Measurements from ENCODE around the gene CCNYL1. TPM values are rescaled to one million over a fixed set of nuclear protein-coding genes. Genes with fewer than 3 reads are reported as not detected.

The CCNYL1 gene
- total RNA-seq, 4 donors from 2014 or later = 30.0 to 99.5 (median 31.7) TPM

GRCh38 chr2:207762146-207762545 is 50.7 kb downstream of the CCNYL1 start:
- Histone ChIP-seq H3K36me3 (peaks cover 0 to 16% (median 4%) of the 10 kb centered on the region in 4 donors), H3K4me1 (peaks cover 0 to 62% (median 42%) of the 10 kb centered on the region in 4 donors), H3K27me3 (no peaks in the 10 kb centered on the region), H3K9me3 (no peaks in the 10 kb centered on the region), H3K4me3 (no peak overlapping the region), H3K27ac (no peak overlapping the region)
- in situ Hi-C loops (cut with MboI; ENCODE audit: low pct_ligation_motif_present in 1 of 4, low pct_unique_long_range_greater_than_20kb in 1 of 4, low sequenced_read_pairs in 3 of 4) (loop anchor here in 1 of 4 donors (10.0 kb wide), 1 partner anchor 303 kb away; no protein-coding TSS in a partner anchor), intact Hi-C loops (cut with DNase I; ENCODE audit: low total_unique reads) (loop anchor here (10.0 kb wide), 2 partner anchors 63 to 263 kb away; partner anchors contain the start of gene PLEKHM3)
- WGBS, 2 donors (ENCODE audit: low coverage in 1 of 2) = 91 to 100% methylated on average over 3 to 8 of the region's 8 CpGs
- no peak for DNase-seq
- TF ChIP-seq EP300 (IDR thresholded peaks at IDR 0.05; ENCODE audit: low read depth) = no peak

DNA sequence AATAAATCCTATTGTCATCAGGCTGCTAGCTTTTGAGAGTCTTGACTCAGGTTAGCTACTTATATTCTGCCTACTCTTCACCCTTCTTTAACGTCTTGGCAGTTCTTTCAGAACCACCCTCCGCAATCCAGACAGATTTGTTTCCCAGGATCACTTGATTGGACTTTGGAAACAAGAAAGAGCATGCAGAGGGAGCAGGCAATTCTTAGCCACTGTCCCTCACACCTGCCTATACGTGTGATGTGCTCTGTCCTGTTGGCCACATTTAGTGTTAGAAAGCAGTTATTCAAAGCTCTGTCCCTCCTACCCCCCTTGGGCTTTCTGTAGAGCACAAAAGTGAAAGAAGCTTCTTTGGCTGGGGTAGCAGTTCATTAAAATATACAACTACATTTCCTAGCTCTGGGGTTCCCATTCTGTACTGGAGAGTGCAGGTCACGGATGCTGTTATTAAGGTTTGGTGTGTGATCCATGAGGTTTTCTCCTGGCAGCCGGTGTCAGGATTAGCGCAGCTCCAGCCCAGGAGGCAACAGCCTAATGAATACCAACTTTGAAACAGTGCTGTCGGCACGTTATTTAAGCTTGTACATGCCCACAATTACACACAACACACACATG is 52.0 kb downstream of the CCNYL1 start:
- Histone ChIP-seq H3K27ac (peak overlapping the region in 3 of 4 donors; percentile 26 to 96 (median 35)), H3K9me3 (no peaks in the 10 kb centered on the region), H3K4me3 (peak overlapping the region in 1 of 4 donors; percentile 87), H3K4me1 (peaks cover 9 to 65% (median 53%) of the 10 kb centered on the region in 4 donors), H3K36me3 (peaks cover 0 to 18% (median 4%) of the 10 kb centered on the region in 4 donors), H3K27me3 (no peaks in the 10 kb centered on the region)
- WGBS, 2 donors (ENCODE audit: low coverage in 1 of 2) = 49 to 56% methylated on average over 3 to 8 of the region's 8 CpGs
- TF ChIP-seq EP300 (IDR thresholded peaks at IDR 0.05; ENCODE audit: low read depth) (no peak), POLR2A (IDR thresholded peaks at IDR 0.05) (peak; percentile 12)
- DNase-seq = no peak
- in situ Hi-C loops (cut with MboI; ENCODE audit: low pct_ligation_motif_present in 1 of 4, low pct_unique_long_range_greater_than_20kb in 1 of 4, low sequenced_read_pairs in 3 of 4) (loop anchor here in 1 of 4 donors (10.0 kb wide), 1 partner anchor 301 kb away; no protein-coding TSS in a partner anchor), intact Hi-C loops (cut with DNase I; ENCODE audit: low total_unique reads) (loop anchor here (10.0 kb wide), 2 partner anchors 61 to 261 kb away; partner anchors contain the start of gene PLEKHM3)

DNA sequence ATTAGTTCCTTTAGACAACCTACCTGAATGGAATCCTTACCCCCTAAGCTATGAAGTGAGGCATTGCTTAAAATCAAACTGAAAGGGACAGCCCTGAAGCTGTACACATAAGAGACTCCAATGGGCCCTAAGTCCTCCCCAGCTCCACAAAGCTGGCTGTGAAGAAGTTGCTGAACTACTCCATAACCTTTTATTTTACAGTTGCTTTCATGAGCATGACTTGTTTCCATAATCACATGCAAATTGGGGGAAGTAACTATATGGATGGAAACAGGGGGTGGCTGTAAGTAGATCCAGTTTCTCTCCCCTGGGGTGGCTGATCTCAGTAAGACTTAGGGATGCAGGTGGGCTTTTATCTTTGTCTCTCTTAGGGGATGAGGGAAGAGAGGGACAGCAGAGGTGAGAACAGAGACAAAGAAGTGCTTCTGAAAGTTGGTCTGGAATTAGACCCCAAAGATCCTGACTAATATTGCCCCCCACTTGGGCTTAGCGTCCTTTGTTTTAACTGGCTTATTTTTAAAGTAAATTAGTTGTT is 52.7 kb downstream of the CCNYL1 start:
- peaks cover 0 to 18% (median 4%) of the 10 kb centered on the region in 4 donors for H3K36me3 ChIP-seq
- intact Hi-C loops (cut with DNase I; ENCODE audit: low total_unique reads) = loop anchor here (10.0 kb wide), 2 partner anchors 61 to 261 kb away; partner anchors contain the start of gene PLEKHM3
- WGBS, 2 donors (ENCODE audit: low coverage in 1 of 2) = 80 to 82% methylated on average over 1 of the region's 1 CpG
- no peak for DNase-seq
- TF ChIP-seq POLR2AphosphoS5 (IDR thresholded peaks at IDR 0.05) = no peak
- no peak for TF ChIP-seq POLR2A (IDR thresholded peaks at IDR 0.05)
- no peak for TF ChIP-seq EP300 (IDR thresholded peaks at IDR 0.05; ENCODE audit: low read depth)
- no peak for TF ChIP-seq CTCF (IDR thresholded peaks at IDR 0.05)
- in situ Hi-C loops (cut with MboI; ENCODE audit: low pct_ligation_motif_present in 1 of 4, low pct_unique_long_range_greater_than_20kb in 1 of 4, low sequenced_read_pairs in 3 of 4) = loop anchor here in 1 of 4 donors (10.0 kb wide), 1 partner anchor 301 kb away; no protein-coding TSS in a partner anchor
- H3K9me3 ChIP-seq = no peaks in the 10 kb centered on the region
- H3K4me1 ChIP-seq = peaks cover 9 to 57% (median 50%) of the 10 kb centered on the region in 4 donors
- peak overlapping the region in 1 of 4 donors; percentile 87 for H3K4me3 ChIP-seq
- H3K27ac ChIP-seq = peak overlapping the region; percentile 26 to 96 (median 38)
- H3K27me3 ChIP-seq = no peaks in the 10 kb centered on the region

DNA sequence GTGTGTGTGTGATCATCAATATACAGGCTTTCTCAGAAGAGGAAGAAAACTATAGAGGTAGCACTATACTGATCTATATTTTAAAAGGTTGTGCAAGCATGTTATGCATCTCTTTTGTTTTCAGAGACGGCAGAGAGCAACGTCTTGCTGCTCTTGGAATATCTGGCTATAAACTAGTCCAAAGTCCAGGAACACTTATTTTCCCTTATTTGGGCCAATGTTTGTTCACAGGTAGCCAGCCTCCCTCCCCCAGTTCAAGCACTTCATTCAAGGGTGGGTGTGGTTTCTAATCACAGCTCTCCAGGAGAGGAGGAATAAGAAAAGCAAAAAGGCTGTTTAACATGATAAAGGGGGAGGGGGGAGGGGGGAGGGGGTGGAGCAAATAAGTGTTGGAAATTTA is 54.1 kb downstream of the CCNYL1 start:
- H3K27ac ChIP-seq = peak overlapping the region; percentile 90 to 96 (median 96)
- intact Hi-C loops (cut with DNase I; ENCODE audit: low total_unique reads) (loop anchor here (5.0 to 10.0 kb wide), 3 partner anchors 59 to 259 kb away; partner anchors contain the start of gene PLEKHM3), in situ Hi-C loops (cut with MboI; ENCODE audit: low pct_ligation_motif_present in 1 of 4, low pct_unique_long_range_greater_than_20kb in 1 of 4, low sequenced_read_pairs in 3 of 4) (loop anchor here in 1 of 4 donors (10.0 kb wide), 1 partner anchor 299 kb away; no protein-coding TSS in a partner anchor)

DNA sequence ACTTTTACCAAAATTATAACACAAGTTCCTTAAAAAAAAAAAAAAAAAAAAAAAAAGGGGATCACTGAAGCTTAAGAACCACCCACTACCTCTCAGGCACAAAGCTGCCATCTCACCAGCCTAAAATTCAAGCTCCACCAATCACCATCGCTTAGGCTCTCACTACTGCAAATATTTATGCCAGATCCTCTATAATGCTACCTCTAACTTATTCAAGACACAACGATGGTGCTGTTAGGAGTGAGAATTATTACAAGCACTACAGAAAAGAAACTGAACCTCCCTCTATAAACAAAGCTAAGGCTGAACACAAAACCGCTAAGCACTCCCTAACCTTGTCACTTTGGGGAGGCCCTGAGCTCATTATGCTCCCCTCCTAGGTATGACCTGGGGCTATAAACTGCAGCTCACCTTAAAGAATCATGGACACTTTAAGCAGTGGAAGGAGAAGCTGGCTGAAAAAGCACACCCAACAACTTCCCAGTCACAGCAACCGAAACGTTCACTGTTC is 54.7 kb downstream of the CCNYL1 start:
- Histone ChIP-seq H3K36me3 (peaks cover 0 to 15% (median 4%) of the 10 kb centered on the region in 4 donors), H3K9me3 (no peaks in the 10 kb centered on the region), H3K4me1 (peaks cover 9 to 62% (median 52%) of the 10 kb centered on the region in 4 donors), H3K27me3 (no peaks in the 10 kb centered on the region), H3K4me3 (peak overlapping the region; percentile 16 to 87 (median 76)), H3K27ac (peak overlapping the region; percentile 90 to 96 (median 96))
- 26 to 28% methylated on average over 3 to 5 of the region's 5 CpGs for WGBS, 2 donors (ENCODE audit: low coverage in 1 of 2)
- DNase-seq = no peak
- TF ChIP-seq EP300 (IDR thresholded peaks at IDR 0.05; ENCODE audit: low read depth) (no peak), POLR2AphosphoS5 (IDR thresholded peaks at IDR 0.05) (peak in 1 of 3 donors; percentile 20)
- in situ Hi-C loops (cut with MboI; ENCODE audit: low pct_ligation_motif_present in 1 of 4, low pct_unique_long_range_greater_than_20kb in 1 of 4, low sequenced_read_pairs in 3 of 4) (loop anchor here in 1 of 4 donors (10.0 kb wide), 1 partner anchor 299 kb away; no protein-coding TSS in a partner anchor), intact Hi-C loops (cut with DNase I; ENCODE audit: low total_unique reads) (loop anchor here (5.0 to 10.0 kb wide), 3 partner anchors 59 to 259 kb away; partner anchors contain the start of gene PLEKHM3)

More for the DNA sequence above, 54.1 kb downstream of the CCNYL1 start:
- Histone ChIP-seq H3K4me1 (peaks cover 9 to 56% (median 49%) of the 10 kb centered on the region in 4 donors), H3K9me3 (no peaks in the 10 kb centered on the region), H3K36me3 (peaks cover 0 to 18% (median 4%) of the 10 kb centered on the region in 4 donors), H3K27me3 (no peaks in the 10 kb centered on the region), H3K4me3 (peak overlapping the region in 3 of 4 donors; percentile 2 to 87 (median 4))
- peak; percentile 72 for DNase-seq
- WGBS, 2 donors (ENCODE audit: low coverage in 1 of 2) = 50 to 54% methylated on average over 2 of the region's 2 CpGs
- TF ChIP-seq EP300 (IDR thresholded peaks at IDR 0.05; ENCODE audit: low read depth) (no peak), POLR2AphosphoS5 (IDR thresholded peaks at IDR 0.05) (peak in 2 of 3 donors; percentile 51 to 67), POLR2A (IDR thresholded peaks at IDR 0.05) (peak; percentile 18)

Data from transverse colon (tissue), 4 donors.